HG03159 (cell line): ENCODE data around the gene GSG1L.

ENCODE experiments used
- ATAC-seq: cut with Tn5 transposase; IDR thresholded peaks from one replicate; pipeline ENCODE4 v1.9.1; 2021; ENCODE audit warnings: mild to moderate bottlenecking, moderate library complexity; ENCODE audit not compliant: unreplicated experiment

GSG1L gene

DNA sequence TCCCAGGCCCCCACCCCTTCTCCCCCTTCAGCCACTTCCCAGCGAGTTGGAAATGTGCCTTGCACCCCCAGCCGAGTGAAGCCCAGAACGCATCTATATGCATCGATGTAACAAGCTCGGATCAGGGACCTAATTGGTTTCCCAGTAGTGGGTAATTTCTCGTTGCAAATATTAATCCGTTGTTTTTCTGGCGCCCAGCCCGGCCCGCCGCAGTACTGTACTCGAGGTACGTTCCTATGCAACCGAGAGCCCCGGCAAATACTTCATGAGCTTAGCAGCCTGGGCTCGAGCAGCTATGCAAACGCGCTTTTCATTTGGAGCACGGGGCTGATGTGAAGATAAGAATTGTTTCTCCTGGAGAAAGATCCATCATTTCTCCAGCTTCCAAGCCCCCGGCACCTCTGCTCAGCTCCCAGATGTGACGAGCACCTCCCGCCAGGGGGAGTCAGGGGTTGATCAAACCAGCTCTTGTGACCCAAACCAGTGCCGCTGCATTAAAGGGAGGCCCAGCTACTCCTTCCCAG, 283.8 kb downstream of the GSG1L start:
- no peak for ATAC-seq

DNA sequence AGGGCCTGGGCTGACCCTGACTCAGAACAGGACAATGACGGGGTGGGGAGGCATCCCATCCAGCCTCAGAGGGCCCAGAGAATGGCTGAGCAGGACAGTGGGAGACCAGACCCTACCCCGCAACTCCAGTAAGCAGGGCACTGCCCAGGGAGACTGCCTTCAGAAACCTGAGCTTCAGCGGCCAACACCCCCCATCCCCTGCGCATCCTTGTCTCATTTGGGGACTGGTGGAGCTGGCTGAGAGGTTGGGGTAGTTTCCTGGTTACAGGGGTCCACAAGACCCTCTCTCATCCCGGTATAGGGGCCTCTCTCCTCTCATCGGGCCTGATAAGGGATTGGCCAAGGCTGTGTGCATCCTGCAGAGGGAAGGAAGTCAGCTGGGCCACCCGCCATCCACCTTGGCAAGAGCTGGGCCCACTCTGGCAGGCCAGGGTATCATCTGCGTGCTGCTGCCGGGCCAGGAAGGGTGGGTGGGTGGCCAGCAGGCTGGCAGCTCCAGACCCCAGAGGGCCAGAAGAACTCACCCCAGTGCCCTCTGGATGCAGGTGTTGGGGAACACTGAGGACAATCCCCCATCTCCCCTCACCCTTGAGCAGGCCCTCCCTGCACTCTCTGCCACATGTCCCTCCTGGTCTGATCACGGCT, 284.5 kb downstream of the GSG1L start:
- ATAC-seq = no peak

DNA sequence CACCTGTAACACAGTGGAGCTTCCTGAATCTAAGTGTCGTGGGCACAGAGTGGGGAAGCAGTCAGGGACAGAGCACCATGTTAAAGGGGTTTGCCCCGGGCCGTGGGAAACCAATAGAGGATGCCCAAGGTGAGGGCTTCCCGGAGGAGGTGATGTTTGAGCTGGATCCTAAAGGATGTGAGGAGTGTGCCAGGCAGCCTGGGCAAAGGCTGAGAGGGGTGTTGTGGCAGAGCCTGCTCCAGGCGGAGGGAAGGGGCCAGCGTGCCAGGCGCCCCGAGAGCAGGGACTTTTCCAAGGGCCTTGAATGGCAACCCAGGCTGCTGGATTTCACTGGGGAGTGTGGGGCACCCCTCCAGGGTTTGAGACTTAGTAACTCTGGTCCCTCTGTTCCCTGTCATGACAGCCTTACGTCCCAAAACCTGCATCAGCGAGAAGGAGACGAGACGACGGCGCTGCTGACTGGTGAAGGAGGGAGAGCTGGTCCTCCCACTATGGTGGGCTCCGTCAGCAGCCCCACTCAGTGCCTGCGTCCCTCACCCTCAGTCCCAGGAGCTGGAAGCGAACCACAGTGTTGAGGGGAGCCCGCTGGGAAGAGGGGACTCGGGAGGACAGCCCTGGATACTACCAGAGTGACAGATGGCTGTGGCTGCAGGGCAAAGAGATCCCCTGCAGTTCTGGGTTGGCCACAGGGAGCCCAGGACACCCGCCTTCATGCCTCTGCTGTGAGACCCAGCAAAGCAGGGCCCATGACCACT, 285.2 kb downstream of the GSG1L start:
- ATAC-seq = no peak

DNA sequence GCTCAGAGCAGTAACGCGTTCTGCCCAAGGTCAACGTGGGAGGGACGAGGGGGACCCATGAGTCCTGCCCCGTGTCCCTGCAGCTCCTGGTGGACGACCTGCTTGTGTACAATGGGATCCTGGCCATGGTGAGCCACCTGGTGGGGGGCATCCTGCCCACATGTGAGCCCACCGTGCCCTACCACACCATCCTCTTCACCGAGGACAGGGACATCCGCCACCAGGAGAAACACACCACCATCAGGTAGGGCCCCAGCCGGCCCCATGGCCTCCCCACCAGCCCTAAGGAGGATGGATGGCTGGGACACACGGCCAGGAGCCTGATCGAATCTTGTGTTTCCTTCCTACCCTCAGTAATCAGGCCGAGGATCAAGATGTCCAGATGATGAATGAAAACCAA, 286.0 kb downstream of the GSG1L start:
- ATAC-seq = no peak

DNA sequence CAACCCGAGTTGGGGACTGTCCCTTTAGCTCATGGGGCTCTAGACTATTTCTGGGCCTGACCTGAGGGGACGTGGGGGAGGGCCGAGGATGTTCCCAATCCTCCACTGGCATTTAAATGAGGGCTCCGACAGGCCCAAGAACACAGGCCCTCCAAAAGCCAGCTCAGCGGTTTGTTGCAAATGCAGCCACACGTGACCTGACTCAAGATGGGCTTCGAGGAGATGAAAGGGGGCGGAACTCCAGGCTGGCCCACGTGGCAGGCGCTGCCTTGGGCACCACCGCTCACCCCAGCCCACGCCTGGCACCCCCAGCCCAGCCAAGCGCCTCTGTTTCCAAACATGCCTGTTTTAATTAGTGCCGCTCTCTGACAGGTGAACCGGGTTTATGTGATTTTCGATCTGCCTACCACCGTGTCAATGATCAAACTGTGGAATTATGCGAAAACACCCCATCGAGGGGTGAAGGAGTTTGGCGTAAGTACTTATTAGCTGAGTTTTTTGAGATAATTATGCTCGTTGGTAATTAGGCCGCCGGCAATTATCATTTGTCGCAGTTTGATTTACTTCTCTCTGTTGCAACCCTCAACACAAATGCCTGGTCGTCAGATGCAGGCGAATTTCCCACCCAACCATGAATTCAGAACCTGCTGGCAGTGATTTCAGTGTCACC, 286.8 kb downstream of the GSG1L start:
- ATAC-seq = no peak

GRCh38 chr16:27775254-27775653, 288.3 kb downstream of the GSG1L start:
- ATAC-seq = no peak

- no peak for ATAC-seq
These were observed 288.7 kb downstream of the GSG1L start for GRCh38 chr16:27774779-27775178.

DNA sequence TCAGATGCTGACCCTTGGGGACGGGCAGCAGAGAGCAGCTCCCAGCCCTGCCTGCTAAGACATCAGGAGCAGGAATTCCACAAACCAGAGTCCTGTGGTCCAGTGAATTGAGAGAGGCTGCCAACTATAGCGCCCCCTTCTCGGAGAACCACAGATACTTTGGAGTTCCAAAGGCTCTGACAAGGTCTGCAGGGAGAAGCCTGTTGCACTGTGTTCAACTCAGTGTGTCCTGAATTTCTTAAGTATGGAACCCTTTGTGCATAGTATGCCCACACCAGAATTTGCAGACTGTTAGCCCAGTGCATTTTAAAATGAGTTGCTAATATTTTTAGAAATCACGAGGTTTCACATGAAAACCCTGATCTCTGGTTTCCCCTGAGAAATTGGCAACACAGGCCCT, 290.2 kb downstream of the GSG1L start:
- no peak for ATAC-seq

- no peak for ATAC-seq
These were observed 291.3 kb downstream of the GSG1L start for GRCh38 chr16:27772093-27772825.

DNA sequence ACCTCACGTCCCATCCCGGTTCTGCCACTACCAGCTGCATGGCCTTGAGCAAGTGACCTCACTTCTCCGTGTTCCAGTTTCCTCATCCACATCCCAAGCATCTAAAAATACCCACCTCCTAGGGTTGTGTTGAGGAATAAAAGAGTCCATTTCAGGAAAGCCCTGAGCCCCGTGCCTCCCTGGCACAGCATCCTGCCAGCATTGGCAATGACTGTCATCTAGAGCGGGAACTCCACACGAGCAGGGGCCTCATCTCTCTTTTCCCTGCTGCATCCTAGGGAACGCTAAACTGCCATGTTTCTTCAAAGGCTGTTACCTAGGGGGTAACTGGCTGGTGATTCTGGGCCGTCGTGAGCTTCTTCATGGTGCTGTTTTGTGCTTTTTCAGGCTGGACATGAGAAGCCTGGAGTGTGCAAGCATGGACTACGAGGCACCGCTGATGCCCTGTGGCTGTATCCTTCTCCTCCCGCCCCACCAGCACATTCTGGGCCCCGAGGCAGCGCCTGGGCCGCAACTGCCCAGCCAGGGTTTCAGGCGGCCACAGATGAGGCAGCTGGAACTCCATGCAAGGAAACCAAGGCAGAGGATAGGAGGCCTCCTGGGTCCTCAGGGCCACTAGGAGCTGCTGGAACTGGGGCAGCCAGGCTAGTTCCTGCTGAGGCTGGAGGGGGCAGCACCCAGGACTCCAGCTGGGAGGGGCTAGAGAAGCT, 292.2 kb downstream of the GSG1L start:
- ATAC-seq = no peak

GRCh38 chr16:27770271-27771196, 293.0 kb downstream of the GSG1L start:
- ATAC-seq = no peak

- ATAC-seq = no peak
These were observed 293.8 kb downstream of the GSG1L start for GRCh38 chr16:27769561-27770255.

DNA sequence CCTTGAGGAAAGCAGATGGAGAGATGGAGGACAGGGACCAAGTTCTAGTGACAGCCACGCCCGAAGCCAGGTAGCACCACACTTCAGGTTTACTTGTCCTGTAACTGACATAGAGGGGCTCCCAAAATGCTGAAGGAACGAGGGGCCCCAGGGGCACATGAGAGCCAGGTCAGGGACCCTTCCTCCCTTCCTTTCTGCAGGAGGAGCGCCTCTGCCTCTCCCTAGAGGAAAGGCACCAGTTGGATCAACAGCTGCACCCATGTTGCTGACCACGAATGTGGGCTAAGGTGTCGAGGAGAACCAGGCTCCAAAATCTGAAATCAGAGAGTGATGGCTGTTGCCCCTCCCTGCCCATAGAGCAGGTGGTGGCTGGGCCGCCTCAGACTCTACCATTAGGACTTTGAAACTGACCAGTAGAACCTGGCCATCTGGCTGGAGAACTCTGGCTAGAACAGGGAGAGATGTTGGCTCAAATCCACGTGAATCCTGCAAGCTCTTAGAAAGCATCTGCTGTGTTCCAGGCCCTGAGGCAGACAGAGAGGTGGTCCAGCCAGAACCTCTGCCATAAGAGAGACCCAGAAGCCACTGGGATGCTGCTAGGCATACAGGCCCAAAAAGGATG, 294.8 kb downstream of the GSG1L start:
- ATAC-seq = no peak

GRCh38 chr16:27767971-27768591, 295.4 kb downstream of the GSG1L start:
- ATAC-seq = no peak

DNA sequence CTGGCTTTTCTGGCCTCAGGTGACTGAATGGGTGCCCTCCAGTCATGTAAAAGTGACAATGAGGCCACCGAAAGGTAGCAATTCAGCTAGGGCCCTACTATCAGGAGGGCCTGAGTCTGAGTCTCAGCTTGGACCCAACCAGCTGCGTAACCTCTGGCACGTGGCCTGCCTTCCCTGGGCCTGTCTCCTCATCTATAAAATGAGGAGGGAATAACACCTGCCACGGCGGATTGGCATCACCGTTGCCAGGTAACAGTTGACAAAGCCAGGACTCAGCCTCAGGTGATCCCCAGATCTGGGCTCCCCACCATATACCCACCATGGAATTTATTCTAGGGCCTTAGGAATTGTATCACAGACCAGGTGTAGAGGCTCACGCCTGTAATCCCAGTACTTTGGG, 296.4 kb downstream of the GSG1L start:
- ATAC-seq = no peak

DNA sequence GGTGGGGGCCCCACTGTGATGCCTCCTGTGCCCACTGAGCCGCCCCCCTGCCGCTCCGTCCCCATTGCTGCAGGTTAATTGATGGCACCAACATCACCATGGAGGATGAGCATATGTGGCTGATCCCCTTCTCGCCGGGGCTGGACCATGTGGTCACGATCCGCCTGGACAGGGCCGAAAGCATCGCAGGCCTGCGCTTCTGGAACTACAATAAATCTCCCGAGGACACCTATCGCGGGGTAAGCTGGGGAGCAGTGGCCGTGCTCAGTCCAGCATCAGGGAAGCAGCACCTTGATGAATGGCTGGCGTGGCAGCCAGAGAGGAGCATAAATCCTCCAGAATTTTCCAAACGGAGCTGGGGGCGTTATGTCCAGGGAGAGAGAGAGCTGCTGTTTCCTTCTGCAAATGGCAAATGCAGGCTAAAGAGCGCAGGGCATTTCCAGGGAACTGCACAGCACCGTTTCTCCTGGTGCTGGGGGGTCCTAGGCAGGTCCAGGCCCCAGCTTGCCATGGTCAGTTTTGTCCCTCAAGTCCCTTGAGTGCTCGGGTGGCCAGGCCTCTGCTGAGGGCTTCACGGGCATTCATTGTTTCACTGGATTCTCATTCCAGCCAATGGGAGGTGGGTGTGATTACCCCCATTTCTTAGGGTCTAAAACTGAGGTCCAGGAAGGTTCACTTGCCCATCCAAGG, 297.1 kb downstream of the GSG1L start:
- ATAC-seq = no peak

DNA sequence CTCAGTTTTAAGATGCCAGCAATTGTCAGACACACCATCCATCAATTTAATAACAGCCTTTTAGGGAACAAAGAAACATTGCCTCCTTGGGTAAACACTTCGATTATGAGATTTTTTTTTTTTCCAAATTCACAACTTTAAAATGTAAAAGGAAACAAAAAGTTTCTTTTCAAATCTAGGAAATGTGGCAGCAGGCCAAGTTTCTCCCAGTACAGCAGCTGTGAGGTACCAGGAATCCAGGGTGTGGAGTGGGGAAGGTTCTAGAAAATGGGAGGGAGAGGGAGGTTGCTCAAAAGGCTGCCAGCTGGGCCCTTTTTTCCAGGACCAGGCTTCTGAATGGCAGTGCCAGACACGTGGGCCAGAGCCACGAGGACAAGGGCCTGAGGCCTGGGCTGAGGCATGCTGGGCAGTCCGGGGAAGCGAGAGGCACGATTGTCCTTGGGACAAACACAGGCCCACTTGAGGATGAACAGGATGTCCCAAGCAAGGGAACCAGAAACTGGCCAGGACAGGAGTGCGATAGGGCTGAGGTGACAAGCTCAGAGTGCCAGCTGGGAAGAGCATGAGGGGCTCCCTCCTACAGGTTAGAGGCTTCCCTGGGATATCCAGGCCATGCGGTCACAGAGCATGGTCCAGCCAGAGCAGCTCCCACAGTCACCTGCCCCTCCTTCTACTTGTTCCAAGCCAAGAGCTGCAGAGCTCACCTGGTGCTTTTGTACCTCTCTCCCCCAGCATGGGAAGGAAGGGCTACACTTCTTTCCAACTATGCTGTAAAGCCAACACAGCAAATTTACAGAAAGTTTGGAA, 298.4 kb downstream of the GSG1L start:
- no peak for ATAC-seq
